PC-3 (cell line): ENCODE measurements around the gene CANT1. TPM values are rescaled to one million over a fixed set of nuclear protein-coding genes. Genes with fewer than 3 reads are reported as not detected.

Experiments used
- ATAC-seq: fragments of 200-7000 bp; cut with Tn5 transposase; 2 replicates; pipeline ENCODE4 v1.9.1; 2020; ENCODE audit warnings: mild to moderate bottlenecking, moderate library complexity
- BruUV-seq: library from RNA; stranded (reverse); fragments of 400-500 nt; replicated peaks from 2 replicates; lab custom pipeline; 2021; lab: Mats Ljungman, UMichigan
- CTCF ChIA-PET: fragments of 300-600 bp; sonication (Branson Sonifier 250); formaldehyde crosslinking; loops from one replicate; lab custom pipeline; 2022; ENCODE audit warnings: antibody characterized with exemption; lab: Charles Lee
- POLR2A ChIA-PET: fragments of 300-600 bp; sonication (Branson Sonifier 250); formaldehyde crosslinking; loops from one replicate; lab custom pipeline; 2022; ENCODE audit warnings: antibody characterized with exemption; ENCODE audit not compliant: unreplicated experiment; lab: Charles Lee
- DNase-seq: peaks from one replicate; pipeline ENCODE4 v3.0.0-alpha.2; 2015
- H2AFZ ChIP-seq: fragments of 300-600 bp; sonication (generic); 2 replicates; pipeline ENCODE4 v1.6.0; 2016; ENCODE audit warnings: antibody characterized with exemption, low read length
- H3F3A ChIP-seq: fragments of 300-600 bp; sonication (generic); one replicate; pipeline ENCODE4 v1.6.0; 2017; ENCODE audit warnings: antibody characterized with exemption, low read length, control low read depth, mild to moderate bottlenecking; ENCODE audit not compliant: unreplicated experiment
- H3K27ac ChIP-seq: fragments of 300-600 bp; sonication (generic); 2 replicates; pipeline ENCODE4 v1.5.1; 2016; ENCODE audit warnings: mild to moderate bottlenecking, low read length
- H3K27me3 ChIP-seq: fragments of 300-600 bp; sonication (generic); 2 replicates; pipeline ENCODE4 v1.6.1; 2016; ENCODE audit warnings: low read length, mixed read lengths
- H3K36me3 ChIP-seq: fragments of 300-600 bp; sonication (generic); 2 replicates; pipeline ENCODE4 v1.6.1; 2016; ENCODE audit warnings: low read depth, mixed run types, low read length, mixed read lengths
- H3K4me1 ChIP-seq: fragments of 300-600 bp; sonication (generic); 2 replicates; pipeline ENCODE4 v1.5.1; 2016; ENCODE audit warnings: low read length; ENCODE audit not compliant: insufficient read depth
- H3K4me2 ChIP-seq: fragments of 300-600 bp; sonication (generic); 2 replicates; pipeline ENCODE4 v1.6.0; 2016; ENCODE audit warnings: low read length
- H3K4me3 ChIP-seq: fragments of 300-600 bp; sonication (generic); 2 replicates; pipeline ENCODE4 v1.5.1; 2016; ENCODE audit warnings: mild to moderate bottlenecking, low read length, mixed read lengths
- H3K79me2 ChIP-seq: fragments of 300-600 bp; sonication (generic); 2 replicates; pipeline ENCODE4 v1.6.1; 2017; ENCODE audit warnings: low read length, mixed read lengths
- H3K9ac ChIP-seq: fragments of 300-600 bp; sonication (generic); 2 replicates; pipeline ENCODE4 v1.6.0; 2016; ENCODE audit warnings: mild to moderate bottlenecking, low read length
- H3K9me2 ChIP-seq: fragments of 300-600 bp; sonication (generic); replicated peaks from 2 replicates; pipeline ENCODE4 v1.6.1; 2016; ENCODE audit warnings: mixed run types, low read length, mixed read lengths
- H3K9me3 ChIP-seq: fragments of 300-600 bp; sonication (generic); 2 replicates; pipeline ENCODE4 v1.6.1; 2016; ENCODE audit warnings: low read length, mixed read lengths
- H4K20me1 ChIP-seq: fragments of 300-600 bp; sonication (generic); 2 replicates; pipeline ENCODE4 v1.6.1; 2016; ENCODE audit warnings: low read length, mixed read lengths
- EZH2 ChIP-seq: fragments of 300-600 bp; sonication (generic); IDR thresholded peaks from one replicate; pipeline ENCODE4 v1.6.1; 2017; ENCODE audit warnings: antibody characterized with exemption, mild to moderate bottlenecking, low read length; ENCODE audit not compliant: unreplicated experiment
- EZH2phosphoT487 ChIP-seq: fragments of 300-600 bp; sonication (generic); IDR thresholded peaks from 2 replicates; pipeline ENCODE4 v1.6.1; 2018; ENCODE audit warnings: mild to moderate bottlenecking, antibody characterized with exemption, low read length, borderline replicate concordance
- intact Hi-C: fragments of 100-400 bp; cut with micrococcal nuclease; formaldehyde crosslinking; loops from 2 replicates; pipeline ENCODE4 v1.9.0; 2023
- total RNA-seq: library from RNA; depleted of rRNA; stranded (reverse); fragments of >200 nt; gene quantifications from 2 replicates; pipeline ENCODE4 v1.2.3, GENCODE V29; 2014
- TF ChIP-seq, protein P1 (sequence below): fragments of 300-600 bp; sonication (generic); conservative IDR thresholded peaks from 2 replicates; pipeline ENCODE4 v1.5.1; 2017; ENCODE audit warnings: antibody characterized with exemption, low read depth, mild to moderate bottlenecking, low read length

Gene CANT1
- total RNA-seq, 1 experiment from 2014 or later: 191 TPM

DNA sequence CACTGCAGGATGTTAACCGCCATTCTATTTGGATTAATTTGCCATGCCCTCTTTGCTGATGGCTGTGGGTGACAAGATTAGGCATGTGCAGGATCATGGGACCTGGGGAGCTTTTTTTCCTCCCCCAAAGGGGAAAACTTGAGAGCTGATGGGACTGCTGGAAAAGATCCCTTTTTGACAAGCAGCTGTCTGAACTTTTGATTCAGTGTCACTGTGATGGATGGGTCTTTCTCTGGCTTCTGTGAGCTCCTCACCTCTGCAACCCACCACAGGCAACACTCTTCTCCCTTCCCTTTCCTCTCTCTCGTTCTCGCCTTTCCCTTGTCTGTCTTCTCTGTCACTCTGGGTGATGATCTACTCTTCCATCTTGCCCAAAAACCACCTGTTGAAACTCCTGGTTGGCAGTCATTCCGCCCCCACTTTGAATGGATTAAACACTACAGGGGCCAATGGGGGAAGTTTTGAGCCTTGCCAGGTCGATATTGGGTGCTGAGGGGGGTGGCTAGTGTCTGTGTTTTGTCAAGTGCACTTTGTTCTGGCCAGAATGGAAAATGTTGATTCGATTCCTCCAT lies 3.1 kb upstream of the CANT1 start:
- Histone ChIP-seq H3K4me2 (no peak overlapping the region), H3K27ac (peak overlapping the region; percentile 72), H3K27me3 (no peaks in the 10 kb centered on the region), H3K9ac (no peak overlapping the region), H4K20me1 (peaks cover 6% of the 10 kb centered on the region; the same call in 1 of the 2 replicates), H3K36me3 (peaks cover 3% of the 10 kb centered on the region), H3K9me3 (peaks cover 30% of the 10 kb centered on the region), H3K79me2 (peaks cover 24% of the 10 kb centered on the region), H3K9me2 (no peaks in the 10 kb centered on the region), H2AFZ (no peak overlapping the region), H3K4me3 (no peak overlapping the region), H3K4me1 (peaks cover 40% of the 10 kb centered on the region), H3F3A (no peaks in the 10 kb centered on the region)
- ChIA-PET CTCF (no interaction called here), POLR2A (no interaction called here)
- no TSS peak for BruUV-seq
- DNase-seq (no peak), ATAC-seq (no peak)
- intact Hi-C loops: no loop called here
- no peak for TF ChIP-seq EZH2
- TF ChIP-seq EZH2phosphoT487: no peak
- TF ChIP-seq, protein P1, sequence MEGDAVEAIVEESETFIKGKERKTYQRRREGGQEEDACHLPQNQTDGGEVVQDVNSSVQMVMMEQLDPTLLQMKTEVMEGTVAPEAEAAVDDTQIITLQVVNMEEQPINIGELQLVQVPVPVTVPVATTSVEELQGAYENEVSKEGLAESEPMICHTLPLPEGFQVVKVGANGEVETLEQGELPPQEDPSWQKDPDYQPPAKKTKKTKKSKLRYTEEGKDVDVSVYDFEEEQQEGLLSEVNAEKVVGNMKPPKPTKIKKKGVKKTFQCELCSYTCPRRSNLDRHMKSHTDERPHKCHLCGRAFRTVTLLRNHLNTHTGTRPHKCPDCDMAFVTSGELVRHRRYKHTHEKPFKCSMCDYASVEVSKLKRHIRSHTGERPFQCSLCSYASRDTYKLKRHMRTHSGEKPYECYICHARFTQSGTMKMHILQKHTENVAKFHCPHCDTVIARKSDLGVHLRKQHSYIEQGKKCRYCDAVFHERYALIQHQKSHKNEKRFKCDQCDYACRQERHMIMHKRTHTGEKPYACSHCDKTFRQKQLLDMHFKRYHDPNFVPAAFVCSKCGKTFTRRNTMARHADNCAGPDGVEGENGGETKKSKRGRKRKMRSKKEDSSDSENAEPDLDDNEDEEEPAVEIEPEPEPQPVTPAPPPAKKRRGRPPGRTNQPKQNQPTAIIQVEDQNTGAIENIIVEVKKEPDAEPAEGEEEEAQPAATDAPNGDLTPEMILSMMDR: no peak

DNA sequence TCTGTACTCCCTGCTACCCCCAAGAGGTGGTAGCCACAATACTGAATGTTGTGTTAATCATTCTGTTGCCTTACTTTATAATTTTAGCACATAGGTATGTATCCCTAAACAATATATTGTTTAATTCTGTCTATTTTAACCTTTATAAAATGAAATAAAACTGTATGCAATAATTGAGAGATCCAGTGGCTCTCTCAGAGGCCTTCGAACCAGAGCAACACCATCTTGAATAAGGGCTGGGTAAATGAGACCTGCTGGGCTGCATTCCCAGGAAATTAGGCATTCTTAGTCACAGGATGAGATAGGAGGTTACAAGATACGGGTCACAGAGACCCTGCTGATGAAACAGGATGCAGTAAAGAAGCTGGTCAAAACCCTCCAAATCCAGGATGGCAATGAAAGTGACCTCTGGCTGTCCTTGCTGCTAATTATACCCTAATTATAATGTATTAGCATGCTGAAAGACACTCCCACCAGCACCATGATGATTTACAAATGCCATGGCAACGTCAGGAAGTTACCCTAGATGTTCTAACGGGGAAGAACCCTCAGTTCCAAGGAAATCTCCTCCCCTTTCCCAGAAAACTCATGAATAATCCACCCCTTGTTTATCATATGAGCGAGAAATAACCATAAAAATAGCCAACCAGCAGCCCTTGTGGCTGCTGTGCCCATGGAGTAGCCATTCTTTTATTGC lies 2.0 kb upstream of the CANT1 start:
- no peaks in the 10 kb centered on the region for H3F3A ChIP-seq
- no peaks in the 10 kb centered on the region for H3K27me3 ChIP-seq
- H4K20me1 ChIP-seq: peaks cover 9% of the 10 kb centered on the region; the same call in 1 of the 2 replicates
- BruUV-seq: no TSS peak
- no peaks in the 10 kb centered on the region for H3K9me2 ChIP-seq
- H3K4me1 ChIP-seq: peaks cover 50% of the 10 kb centered on the region
- peaks cover 30% of the 10 kb centered on the region for H3K9me3 ChIP-seq
- ATAC-seq: peak; percentile 63
- intact Hi-C loops: no loop called here
- peaks cover 7% of the 10 kb centered on the region for H3K36me3 ChIP-seq
- H3K4me2 ChIP-seq: peak overlapping the region; percentile 9; the same call in 1 of the 2 replicates
- TF ChIP-seq, protein P1: no peak
- TF ChIP-seq EZH2: no peak
- TF ChIP-seq EZH2phosphoT487: no peak
- H3K27ac ChIP-seq: peak overlapping the region; percentile 72
- peak overlapping the region; percentile 19; the same call in 1 of the 2 replicates for H3K9ac ChIP-seq
- H3K79me2 ChIP-seq: peaks cover 35% of the 10 kb centered on the region
- H2AFZ ChIP-seq: 0 out of 2 replicates have a peak overlapping the region, but pooled peaks have one; percentile 3
- peak; percentile 97 for DNase-seq
- POLR2A ChIA-PET: interaction anchor here (0.8 kb wide), 1 partner anchor 25 kb away, joined by 5 read pairs; no protein-coding TSS in a partner anchor
- CTCF ChIA-PET: interaction anchor here (0.5 kb wide), 1 partner anchor 97 kb away, joined by 5 read pairs; no protein-coding TSS in a partner anchor
- no peak overlapping the region for H3K4me3 ChIP-seq

DNA sequence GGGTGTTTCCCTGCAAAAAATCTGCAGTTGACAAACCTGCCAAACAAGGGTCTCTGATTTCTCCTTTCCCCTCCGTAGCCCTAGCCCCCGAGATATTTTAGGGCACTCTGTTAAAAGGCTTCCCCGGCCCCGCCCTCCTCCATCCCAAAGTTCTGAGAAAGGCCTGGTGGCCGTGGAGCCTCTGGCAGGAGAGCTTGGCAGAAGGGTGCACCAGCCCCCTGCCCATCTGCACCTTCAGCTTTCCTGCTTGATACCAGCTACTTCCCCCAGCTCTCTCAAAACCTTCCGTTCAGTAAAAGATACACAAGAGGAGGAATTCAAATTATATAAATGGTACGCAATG lies 711 bp upstream of the CANT1 start:
- Histone ChIP-seq H3K4me1 (peaks cover 63% of the 10 kb centered on the region), H3K27me3 (no peaks in the 10 kb centered on the region), H3K9me2 (no peaks in the 10 kb centered on the region), H3K4me3 (peak overlapping the region; percentile 95; the same call in 1 of the 2 replicates), H3K9me3 (peaks cover 30% of the 10 kb centered on the region), H3F3A (peaks cover 8% of the 10 kb centered on the region), H2AFZ (peak overlapping the region; percentile 94), H3K9ac (peak overlapping the region; percentile 93), H3K79me2 (peaks cover 48% of the 10 kb centered on the region), H3K27ac (peak overlapping the region; percentile 72), H4K20me1 (peaks cover 18% of the 10 kb centered on the region), H3K4me2 (peak overlapping the region; percentile 99), H3K36me3 (peaks cover 7% of the 10 kb centered on the region)
- BruUV-seq: no TSS peak
- CTCF ChIA-PET: no interaction called here
- POLR2A ChIA-PET: interaction anchor here (0.8 kb wide), 1 partner anchor 14 kb away, joined by 4 read pairs; no protein-coding TSS in a partner anchor
- TF ChIP-seq, protein P1: no peak
- TF ChIP-seq EZH2 (no peak), EZH2phosphoT487 (no peak)
- intact Hi-C loops: no loop called here
- ATAC-seq (no peak), DNase-seq (no peak)
